Measurements from ENCODE around the gene MCRIP1. TPM values are rescaled to one million over a fixed set of nuclear protein-coding genes. Genes with fewer than 3 reads are reported as not detected.

MCRIP1 gene
- total RNA-seq, 1 experiment from 2014 or later: 38.5 TPM

DNA sequence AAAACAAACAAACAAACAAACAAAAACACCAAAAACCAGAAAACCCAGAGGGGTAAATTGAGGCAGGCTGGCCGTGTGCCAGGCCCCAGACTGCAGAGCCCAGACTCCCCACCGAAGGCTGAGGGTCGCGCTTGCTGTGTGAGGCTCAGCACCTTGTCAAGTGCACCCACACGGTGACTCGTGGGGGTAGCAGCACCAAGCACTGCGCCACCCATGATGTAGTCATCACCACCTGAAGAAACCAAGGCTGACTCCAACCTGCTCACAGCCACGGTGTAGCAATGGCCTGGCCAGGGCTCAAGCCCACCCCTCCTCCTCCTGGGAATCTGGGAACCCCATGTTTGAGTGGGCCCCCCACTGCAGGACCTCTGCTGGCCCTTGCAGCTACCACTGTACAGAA is 11.9 kb downstream of the MCRIP1 start:
- no TSS peak for BruUV-seq (replicated peaks)
- peaks cover 14% of the 10 kb centered on the region for H3K4me1 Mint-ChIP-seq (ENCODE audit: low read depth, unreplicated experiment)
- CTCF ChIA-PET: interaction anchor here (1.0 to 1.3 kb wide), 3 partner anchors 16 to 107 kb away, joined by 3 to 7 read pairs (median 5); no protein-coding TSS in a partner anchor
- DNase-seq: no peak
- no peak overlapping the region for H3K4me3 Mint-ChIP-seq (ENCODE audit: low read depth, unreplicated experiment)
- H3K27ac Mint-ChIP-seq (ENCODE audit: unreplicated experiment): no peak overlapping the region
- no peaks in the 10 kb centered on the region for H3K36me3 Mint-ChIP-seq (ENCODE audit: insufficient read depth, unreplicated experiment)
- TF ChIP-seq, protein P1, sequence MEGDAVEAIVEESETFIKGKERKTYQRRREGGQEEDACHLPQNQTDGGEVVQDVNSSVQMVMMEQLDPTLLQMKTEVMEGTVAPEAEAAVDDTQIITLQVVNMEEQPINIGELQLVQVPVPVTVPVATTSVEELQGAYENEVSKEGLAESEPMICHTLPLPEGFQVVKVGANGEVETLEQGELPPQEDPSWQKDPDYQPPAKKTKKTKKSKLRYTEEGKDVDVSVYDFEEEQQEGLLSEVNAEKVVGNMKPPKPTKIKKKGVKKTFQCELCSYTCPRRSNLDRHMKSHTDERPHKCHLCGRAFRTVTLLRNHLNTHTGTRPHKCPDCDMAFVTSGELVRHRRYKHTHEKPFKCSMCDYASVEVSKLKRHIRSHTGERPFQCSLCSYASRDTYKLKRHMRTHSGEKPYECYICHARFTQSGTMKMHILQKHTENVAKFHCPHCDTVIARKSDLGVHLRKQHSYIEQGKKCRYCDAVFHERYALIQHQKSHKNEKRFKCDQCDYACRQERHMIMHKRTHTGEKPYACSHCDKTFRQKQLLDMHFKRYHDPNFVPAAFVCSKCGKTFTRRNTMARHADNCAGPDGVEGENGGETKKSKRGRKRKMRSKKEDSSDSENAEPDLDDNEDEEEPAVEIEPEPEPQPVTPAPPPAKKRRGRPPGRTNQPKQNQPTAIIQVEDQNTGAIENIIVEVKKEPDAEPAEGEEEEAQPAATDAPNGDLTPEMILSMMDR (IDR thresholded peaks at IDR 0.05; ENCODE audit: unreplicated experiment): no peak
- intact Hi-C loops (cut with micrococcal nuclease; ENCODE audit: unreplicated experiment): no loop called here
- H3K9me3 Mint-ChIP-seq (ENCODE audit: low read depth, unreplicated experiment): no peaks in the 10 kb centered on the region
- peaks cover 16% of the 10 kb centered on the region for H3K27me3 Mint-ChIP-seq (ENCODE audit: unreplicated experiment)

DNA sequence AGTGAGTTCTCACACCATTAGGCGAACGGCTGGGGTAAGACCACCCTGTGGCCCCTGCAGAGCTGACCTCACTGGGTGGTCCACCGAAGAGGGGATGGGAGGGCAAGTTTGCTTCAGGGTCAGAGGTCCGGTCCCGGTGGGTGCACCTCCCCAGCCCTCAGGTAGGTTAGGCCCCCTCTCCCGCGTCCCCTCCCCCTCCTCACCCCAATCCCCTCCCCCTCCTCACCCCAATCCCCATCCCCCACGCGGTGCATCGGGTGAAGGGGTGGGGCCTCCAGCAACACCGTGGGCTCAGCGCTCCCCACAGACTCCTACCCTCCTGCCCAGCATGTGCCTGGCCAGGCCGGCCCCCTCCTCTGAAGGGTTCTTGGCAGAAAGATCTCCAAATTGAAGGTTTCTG is 13.4 kb downstream of the MCRIP1 start:
- CTCF ChIA-PET: interaction anchor here (0.6 to 0.7 kb wide), 2 partner anchors 13 to 72 kb away, joined by 4 to 6 read pairs; no protein-coding TSS in a partner anchor
- Mint-ChIP-seq H3K4me1 (ENCODE audit: low read depth, unreplicated experiment) (peaks cover 22% of the 10 kb centered on the region), H3K27me3 (ENCODE audit: unreplicated experiment) (peaks cover 16% of the 10 kb centered on the region), H3K4me3 (ENCODE audit: low read depth, unreplicated experiment) (no peak overlapping the region), H3K27ac (ENCODE audit: unreplicated experiment) (no peak overlapping the region), H3K9me3 (ENCODE audit: low read depth, unreplicated experiment) (no peaks in the 10 kb centered on the region), H3K36me3 (ENCODE audit: insufficient read depth, unreplicated experiment) (no peaks in the 10 kb centered on the region)
- intact Hi-C loops (cut with micrococcal nuclease; ENCODE audit: unreplicated experiment): no loop called here
- no TSS peak for BruUV-seq (replicated peaks)
- TF ChIP-seq, protein P1 (IDR thresholded peaks at IDR 0.05; ENCODE audit: unreplicated experiment): no peak
- DNase-seq: no peak

DNA sequence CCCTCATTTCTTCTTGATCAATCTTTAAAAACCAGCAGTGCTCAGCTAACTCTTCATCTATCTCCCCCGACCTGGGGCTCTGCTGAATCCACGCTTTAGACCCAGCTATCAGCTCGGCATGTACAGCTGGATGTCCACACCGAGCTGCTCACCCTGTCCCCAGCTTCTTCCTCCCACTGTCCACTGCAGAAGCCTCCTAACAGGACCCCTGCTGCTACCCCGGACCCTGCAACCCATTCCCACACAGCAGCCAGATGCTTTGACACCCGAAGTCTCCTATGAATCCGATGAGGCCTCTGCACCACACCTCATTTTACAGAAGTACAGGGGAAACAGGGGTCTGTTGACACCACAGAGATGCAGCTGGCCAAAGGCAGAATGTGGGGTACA is 15.3 kb downstream of the MCRIP1 start:
- CTCF ChIA-PET: interaction anchor here (0.8 kb wide), 1 partner anchor 83 kb away, joined by 7 read pairs; no protein-coding TSS in a partner anchor
- intact Hi-C loops (cut with micrococcal nuclease; ENCODE audit: unreplicated experiment): no loop called here

DNA sequence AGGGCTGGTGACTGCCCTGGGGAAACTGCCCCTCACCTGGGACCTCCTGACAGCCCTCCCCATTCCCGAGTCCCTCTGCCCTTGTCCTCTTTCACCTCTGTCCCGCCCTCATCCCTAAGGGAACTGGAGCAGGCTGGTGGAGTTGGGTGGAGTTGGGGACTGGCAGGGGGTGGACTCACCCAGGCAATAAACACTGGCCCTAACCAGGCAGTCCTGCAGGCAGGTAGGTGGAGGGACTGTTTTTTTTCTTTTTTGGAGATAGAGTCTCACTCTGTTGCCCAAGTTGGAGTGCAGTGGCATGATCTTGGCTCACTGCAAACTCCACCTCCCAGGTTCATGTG is 17.5 kb downstream of the MCRIP1 start:
- DNase-seq: no peak
- H3K27ac Mint-ChIP-seq (ENCODE audit: unreplicated experiment): no peak overlapping the region
- no peak overlapping the region for H3K4me3 Mint-ChIP-seq (ENCODE audit: low read depth, unreplicated experiment)
- intact Hi-C loops (cut with micrococcal nuclease; ENCODE audit: unreplicated experiment): no loop called here
- peaks cover 21% of the 10 kb centered on the region for H3K27me3 Mint-ChIP-seq (ENCODE audit: unreplicated experiment)
- no peaks in the 10 kb centered on the region for H3K36me3 Mint-ChIP-seq (ENCODE audit: insufficient read depth, unreplicated experiment)
- CTCF ChIA-PET: interaction anchor here (0.6 to 1.2 kb wide), 6 partner anchors 9 to 161 kb away, joined by 3 to 4 read pairs (median 4); partner anchors contain the start of genes MCRIP1 and SLC25A10
- no TSS peak for BruUV-seq (replicated peaks)
- TF ChIP-seq, protein P1 (IDR thresholded peaks at IDR 0.05; ENCODE audit: unreplicated experiment): no peak
- no peaks in the 10 kb centered on the region for H3K9me3 Mint-ChIP-seq (ENCODE audit: low read depth, unreplicated experiment)
- peaks cover 22% of the 10 kb centered on the region for H3K4me1 Mint-ChIP-seq (ENCODE audit: low read depth, unreplicated experiment)

More for the DNA sequence above, 15.3 kb downstream of the MCRIP1 start:
- Mint-ChIP-seq H3K27ac (ENCODE audit: unreplicated experiment) (no peak overlapping the region), H3K4me3 (ENCODE audit: low read depth, unreplicated experiment) (no peak overlapping the region), H3K4me1 (ENCODE audit: low read depth, unreplicated experiment) (peaks cover 22% of the 10 kb centered on the region), H3K36me3 (ENCODE audit: insufficient read depth, unreplicated experiment) (no peaks in the 10 kb centered on the region), H3K27me3 (ENCODE audit: unreplicated experiment) (peaks cover 16% of the 10 kb centered on the region), H3K9me3 (ENCODE audit: low read depth, unreplicated experiment) (no peaks in the 10 kb centered on the region)
- BruUV-seq (replicated peaks): no TSS peak
- no peak for DNase-seq
- TF ChIP-seq, protein P1 (IDR thresholded peaks at IDR 0.05; ENCODE audit: unreplicated experiment): no peak
